Measurements from ENCODE around the gene IL36A.

IL36A gene

GRCh38 chr2:113050921-113051895 is 45.9 kb downstream of the IL36A start:
- no peak for TF ChIP-seq GATA2 (IDR thresholded peaks at IDR 0.05; ENCODE audit: low read depth, low read length)
- TF ChIP-seq GATA3 (IDR thresholded peaks at IDR 0.05; ENCODE audit: low read depth, low read length): no peak

DNA sequence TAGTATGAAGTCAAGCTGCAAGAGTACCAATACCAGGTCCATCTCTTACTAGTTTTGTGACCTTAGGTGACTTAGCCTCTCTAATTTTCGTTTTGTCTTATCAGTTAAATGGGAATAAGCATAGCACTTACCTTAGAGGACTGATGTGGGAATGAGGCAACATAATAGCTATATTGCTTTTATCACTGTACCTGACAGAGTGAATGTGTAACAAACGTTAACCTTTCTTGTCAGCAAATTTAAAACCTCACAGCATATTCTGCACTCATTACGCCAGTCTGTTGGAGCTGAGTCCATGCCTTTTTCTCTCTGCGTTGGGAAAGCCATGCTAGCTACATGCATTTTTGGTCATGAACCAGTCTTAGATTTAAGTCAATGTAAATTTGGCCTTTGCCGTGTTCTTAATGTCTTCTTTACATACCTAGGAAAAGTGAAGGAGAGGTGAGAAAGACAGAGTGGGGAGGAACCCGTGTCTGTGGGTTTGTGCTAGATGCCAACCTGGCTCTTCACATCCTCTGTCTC is 47.2 kb downstream of the IL36A start, which contains the start of gene IL36B:
Gene IL36B (minus strand): TSS at position 472 of the 522 bp plus-strand sequence.
- TF ChIP-seq GATA2 (IDR thresholded peaks at IDR 0.05; ENCODE audit: low read depth, low read length): no peak
- no peak for TF ChIP-seq GATA3 (IDR thresholded peaks at IDR 0.05; ENCODE audit: low read depth, low read length)

- TF ChIP-seq GATA3 (IDR thresholded peaks at IDR 0.05; ENCODE audit: low read depth, low read length) (no peak), GATA2 (IDR thresholded peaks at IDR 0.05; ENCODE audit: low read depth, low read length) (no peak)
Observed at GRCh38 chr2:113053666-113054065, 48.4 kb downstream of the IL36A start.

- no peak for TF ChIP-seq GATA2 (IDR thresholded peaks at IDR 0.05; ENCODE audit: low read depth, low read length)
Observed at GRCh38 chr2:113054066-113054465, 48.8 kb downstream of the IL36A start.

DNA sequence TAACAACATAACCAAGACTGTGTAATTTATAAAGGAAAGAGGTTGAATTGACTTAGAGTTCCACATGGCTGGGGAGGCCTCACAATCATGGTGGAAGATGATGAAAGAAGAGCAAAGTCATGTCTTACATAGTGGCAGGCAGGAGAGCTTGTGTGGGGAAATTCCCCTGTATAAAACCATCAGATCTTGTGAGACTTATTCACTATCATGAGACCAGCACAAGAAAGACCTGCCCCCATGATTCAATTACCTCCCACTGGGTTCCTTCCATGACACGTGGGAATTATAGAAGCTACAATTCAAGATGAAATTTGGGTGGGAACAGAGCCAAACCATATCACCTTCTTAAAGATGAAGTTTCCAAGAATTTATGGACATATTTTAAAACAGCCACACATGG is 51.3 kb downstream of the IL36A start:
- TF ChIP-seq GATA2 (IDR thresholded peaks at IDR 0.05; ENCODE audit: low read depth, low read length) (no peak), GATA3 (IDR thresholded peaks at IDR 0.05; ENCODE audit: low read depth, low read length) (no peak)

DNA sequence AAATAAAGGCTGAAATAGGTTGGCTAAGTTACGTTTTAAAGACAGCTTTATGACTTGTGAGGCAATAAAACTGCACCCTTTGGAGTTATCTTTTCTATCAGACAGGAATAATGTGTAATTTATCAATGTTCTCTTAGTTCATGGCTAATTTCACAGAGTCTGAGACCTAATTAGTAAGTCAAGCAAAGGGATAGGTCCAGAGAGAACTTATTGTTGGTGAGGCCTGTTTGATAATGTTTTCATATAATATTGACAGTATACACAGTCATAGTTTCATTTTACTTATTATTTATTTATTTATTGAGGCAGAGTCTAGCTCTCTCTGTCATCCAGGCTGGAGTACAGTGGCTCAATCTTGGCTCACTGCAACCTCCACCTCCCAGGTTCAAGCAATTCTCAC is 51.9 kb downstream of the IL36A start:
- no peak for TF ChIP-seq GATA3 (IDR thresholded peaks at IDR 0.05; ENCODE audit: low read depth, low read length)
- no peak for TF ChIP-seq GATA2 (IDR thresholded peaks at IDR 0.05; ENCODE audit: low read depth, low read length)
